Keratinocyte (primary cell): ENCODE results near the gene FRS2.

Experiments
- EZH2 ChIP-seq: IDR thresholded peaks from one replicate; pipeline ENCODE4 v1.6.1; 2012; ENCODE audit warnings: inconsistent platforms, mild to moderate bottlenecking, low read length, moderate library complexity
- TF ChIP-seq, protein P1 (sequence below), 3 experiments: IDR thresholded peaks in 1 of 3; conservative IDR thresholded peaks in 1 of 3; optimal IDR thresholded peaks in 1 of 3; 2 replicates in 2 of 3; 3 replicates in 1 of 3; pipeline versions ENCODE3 to v1.5.1; 2011; ENCODE audit warnings: low read length in 3 of 3, mild to moderate bottlenecking in 3 of 3, moderate library complexity in 2 of 3, control low read depth in 1 of 3, inconsistent platforms in 1 of 3; ENCODE audit not compliant: insufficient read depth in 2 of 3; ENCODE audit errors: extremely low read depth in 1 of 3

GRCh38 chr12:69490920-69491643, 20.9 kb downstream of the FRS2 start:
- TF ChIP-seq, protein P1, sequence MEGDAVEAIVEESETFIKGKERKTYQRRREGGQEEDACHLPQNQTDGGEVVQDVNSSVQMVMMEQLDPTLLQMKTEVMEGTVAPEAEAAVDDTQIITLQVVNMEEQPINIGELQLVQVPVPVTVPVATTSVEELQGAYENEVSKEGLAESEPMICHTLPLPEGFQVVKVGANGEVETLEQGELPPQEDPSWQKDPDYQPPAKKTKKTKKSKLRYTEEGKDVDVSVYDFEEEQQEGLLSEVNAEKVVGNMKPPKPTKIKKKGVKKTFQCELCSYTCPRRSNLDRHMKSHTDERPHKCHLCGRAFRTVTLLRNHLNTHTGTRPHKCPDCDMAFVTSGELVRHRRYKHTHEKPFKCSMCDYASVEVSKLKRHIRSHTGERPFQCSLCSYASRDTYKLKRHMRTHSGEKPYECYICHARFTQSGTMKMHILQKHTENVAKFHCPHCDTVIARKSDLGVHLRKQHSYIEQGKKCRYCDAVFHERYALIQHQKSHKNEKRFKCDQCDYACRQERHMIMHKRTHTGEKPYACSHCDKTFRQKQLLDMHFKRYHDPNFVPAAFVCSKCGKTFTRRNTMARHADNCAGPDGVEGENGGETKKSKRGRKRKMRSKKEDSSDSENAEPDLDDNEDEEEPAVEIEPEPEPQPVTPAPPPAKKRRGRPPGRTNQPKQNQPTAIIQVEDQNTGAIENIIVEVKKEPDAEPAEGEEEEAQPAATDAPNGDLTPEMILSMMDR (optimal IDR thresholded peaks at IDR 0.05 in 1 of 3, IDR thresholded peaks at IDR 0.05 in 1 of 3, conservative IDR thresholded peaks at IDR 0.05 in 1 of 3; ENCODE audit: extremely low read depth in 1 of 3, insufficient read depth in 2 of 3, low read length in 3 of 3) = no peak
- no peak for TF ChIP-seq EZH2
